H1 (cell line): ENCODE measurements around the gene MICALL2. TPM values are rescaled to one million over a fixed set of nuclear protein-coding genes. Genes with fewer than 3 reads are reported as not detected.

Experiments
- CREB1 ChIP-seq: IDR thresholded peaks from 2 replicates; pipeline ENCODE4 v1.6.1; 2012; ENCODE audit warnings: inconsistent platforms
- GABPA ChIP-seq: IDR thresholded peaks from 2 replicates; pipeline ENCODE4 v1.6.1; 2011; ENCODE audit warnings: mild to moderate bottlenecking, low read length, moderate library complexity, borderline replicate concordance; ENCODE audit not compliant: insufficient read depth
- JUND ChIP-seq: IDR thresholded peaks from 2 replicates; pipeline ENCODE4 v1.6.1; 2011; ENCODE audit warnings: mild to moderate bottlenecking, improper control_type of control experiment, low read length
- KDM4A ChIP-seq: IDR thresholded peaks from one replicate; pipeline ENCODE4 v1.7.1; 2012; ENCODE audit warnings: low read depth, mild to moderate bottlenecking, moderate library complexity, low read length, inconsistent platforms; ENCODE audit not compliant: severe bottlenecking
- NRF1 ChIP-seq: IDR thresholded peaks from 2 replicates; pipeline ENCODE4 v1.6.1; 2011; ENCODE audit warnings: mild to moderate bottlenecking, low read depth, low read length, improper control_type of control experiment
- POLR2AphosphoS5 ChIP-seq: IDR thresholded peaks from 2 replicates; pipeline ENCODE4 v1.6.1; 2011; ENCODE audit warnings: low read depth, low read length
- POU5F1 ChIP-seq: IDR thresholded peaks from 2 replicates; pipeline ENCODE4 v1.6.1; 2011; ENCODE audit warnings: low read depth, mild to moderate bottlenecking, low read length, moderate library complexity
- SIN3A ChIP-seq, 2 experiments: IDR thresholded peaks in 1 of 2; conservative IDR thresholded peaks in 1 of 2; 2 replicates each; pipeline ENCODE4 v1.6.1; 2011 to 2012; ENCODE audit warnings: low read length in 2 of 2, improper control_type of control experiment in 1 of 2, low read depth in 1 of 2, mild to moderate bottlenecking in 1 of 2
- polyA plus RNA-seq, 7 experiments: library from polyadenylated mRNA; depleted of rRNA in 3 of 7; stranded (reverse) in 5 of 7; unstranded in 2 of 7; fragments of >200 nt in 5 of 7; fragments of 200-250 nt in 2 of 7; gene quantifications; 1 replicate in 5 of 7; 2 replicates in 1 of 7; 4 replicates in 1 of 7; pipeline versions ENCODE4 v1.2.1 to v1.2.3, GENCODE V29; 2011 to 2013; ENCODE audit warnings: missing spikeins in 2 of 7, mixed read lengths in 2 of 7
- total RNA-seq: library from RNA; stranded (reverse); fragmentation: NEBNext Ultra II Directional; extraction: Animal tissue kit (Norgen Biotek cat#: 25700); gene quantifications from 2 replicates; pipeline ENCODE4 v1.2.1, GENCODE V29; 2021
- TF ChIP-seq, protein P1 (sequence below): fragments of 300-600 bp; sonication (generic); IDR thresholded peaks from 2 replicates; pipeline ENCODE4 v1.7.1; 2012; ENCODE audit warnings: low read length, moderate library complexity, mild to moderate bottlenecking, inconsistent platforms; ENCODE audit not compliant: insufficient replicate concordance

Gene MICALL2
- total and polyA plus RNA-seq, 2 of the 8 experiments (the other 6 are each of a cell fraction or from before 2014, with no cell fraction given) = 5.3 to 8.5 TPM

GRCh38 chr7:1464694-1465093 lies 5.4 kb upstream of the MICALL2 start (continued):
- TF ChIP-seq, protein P1, sequence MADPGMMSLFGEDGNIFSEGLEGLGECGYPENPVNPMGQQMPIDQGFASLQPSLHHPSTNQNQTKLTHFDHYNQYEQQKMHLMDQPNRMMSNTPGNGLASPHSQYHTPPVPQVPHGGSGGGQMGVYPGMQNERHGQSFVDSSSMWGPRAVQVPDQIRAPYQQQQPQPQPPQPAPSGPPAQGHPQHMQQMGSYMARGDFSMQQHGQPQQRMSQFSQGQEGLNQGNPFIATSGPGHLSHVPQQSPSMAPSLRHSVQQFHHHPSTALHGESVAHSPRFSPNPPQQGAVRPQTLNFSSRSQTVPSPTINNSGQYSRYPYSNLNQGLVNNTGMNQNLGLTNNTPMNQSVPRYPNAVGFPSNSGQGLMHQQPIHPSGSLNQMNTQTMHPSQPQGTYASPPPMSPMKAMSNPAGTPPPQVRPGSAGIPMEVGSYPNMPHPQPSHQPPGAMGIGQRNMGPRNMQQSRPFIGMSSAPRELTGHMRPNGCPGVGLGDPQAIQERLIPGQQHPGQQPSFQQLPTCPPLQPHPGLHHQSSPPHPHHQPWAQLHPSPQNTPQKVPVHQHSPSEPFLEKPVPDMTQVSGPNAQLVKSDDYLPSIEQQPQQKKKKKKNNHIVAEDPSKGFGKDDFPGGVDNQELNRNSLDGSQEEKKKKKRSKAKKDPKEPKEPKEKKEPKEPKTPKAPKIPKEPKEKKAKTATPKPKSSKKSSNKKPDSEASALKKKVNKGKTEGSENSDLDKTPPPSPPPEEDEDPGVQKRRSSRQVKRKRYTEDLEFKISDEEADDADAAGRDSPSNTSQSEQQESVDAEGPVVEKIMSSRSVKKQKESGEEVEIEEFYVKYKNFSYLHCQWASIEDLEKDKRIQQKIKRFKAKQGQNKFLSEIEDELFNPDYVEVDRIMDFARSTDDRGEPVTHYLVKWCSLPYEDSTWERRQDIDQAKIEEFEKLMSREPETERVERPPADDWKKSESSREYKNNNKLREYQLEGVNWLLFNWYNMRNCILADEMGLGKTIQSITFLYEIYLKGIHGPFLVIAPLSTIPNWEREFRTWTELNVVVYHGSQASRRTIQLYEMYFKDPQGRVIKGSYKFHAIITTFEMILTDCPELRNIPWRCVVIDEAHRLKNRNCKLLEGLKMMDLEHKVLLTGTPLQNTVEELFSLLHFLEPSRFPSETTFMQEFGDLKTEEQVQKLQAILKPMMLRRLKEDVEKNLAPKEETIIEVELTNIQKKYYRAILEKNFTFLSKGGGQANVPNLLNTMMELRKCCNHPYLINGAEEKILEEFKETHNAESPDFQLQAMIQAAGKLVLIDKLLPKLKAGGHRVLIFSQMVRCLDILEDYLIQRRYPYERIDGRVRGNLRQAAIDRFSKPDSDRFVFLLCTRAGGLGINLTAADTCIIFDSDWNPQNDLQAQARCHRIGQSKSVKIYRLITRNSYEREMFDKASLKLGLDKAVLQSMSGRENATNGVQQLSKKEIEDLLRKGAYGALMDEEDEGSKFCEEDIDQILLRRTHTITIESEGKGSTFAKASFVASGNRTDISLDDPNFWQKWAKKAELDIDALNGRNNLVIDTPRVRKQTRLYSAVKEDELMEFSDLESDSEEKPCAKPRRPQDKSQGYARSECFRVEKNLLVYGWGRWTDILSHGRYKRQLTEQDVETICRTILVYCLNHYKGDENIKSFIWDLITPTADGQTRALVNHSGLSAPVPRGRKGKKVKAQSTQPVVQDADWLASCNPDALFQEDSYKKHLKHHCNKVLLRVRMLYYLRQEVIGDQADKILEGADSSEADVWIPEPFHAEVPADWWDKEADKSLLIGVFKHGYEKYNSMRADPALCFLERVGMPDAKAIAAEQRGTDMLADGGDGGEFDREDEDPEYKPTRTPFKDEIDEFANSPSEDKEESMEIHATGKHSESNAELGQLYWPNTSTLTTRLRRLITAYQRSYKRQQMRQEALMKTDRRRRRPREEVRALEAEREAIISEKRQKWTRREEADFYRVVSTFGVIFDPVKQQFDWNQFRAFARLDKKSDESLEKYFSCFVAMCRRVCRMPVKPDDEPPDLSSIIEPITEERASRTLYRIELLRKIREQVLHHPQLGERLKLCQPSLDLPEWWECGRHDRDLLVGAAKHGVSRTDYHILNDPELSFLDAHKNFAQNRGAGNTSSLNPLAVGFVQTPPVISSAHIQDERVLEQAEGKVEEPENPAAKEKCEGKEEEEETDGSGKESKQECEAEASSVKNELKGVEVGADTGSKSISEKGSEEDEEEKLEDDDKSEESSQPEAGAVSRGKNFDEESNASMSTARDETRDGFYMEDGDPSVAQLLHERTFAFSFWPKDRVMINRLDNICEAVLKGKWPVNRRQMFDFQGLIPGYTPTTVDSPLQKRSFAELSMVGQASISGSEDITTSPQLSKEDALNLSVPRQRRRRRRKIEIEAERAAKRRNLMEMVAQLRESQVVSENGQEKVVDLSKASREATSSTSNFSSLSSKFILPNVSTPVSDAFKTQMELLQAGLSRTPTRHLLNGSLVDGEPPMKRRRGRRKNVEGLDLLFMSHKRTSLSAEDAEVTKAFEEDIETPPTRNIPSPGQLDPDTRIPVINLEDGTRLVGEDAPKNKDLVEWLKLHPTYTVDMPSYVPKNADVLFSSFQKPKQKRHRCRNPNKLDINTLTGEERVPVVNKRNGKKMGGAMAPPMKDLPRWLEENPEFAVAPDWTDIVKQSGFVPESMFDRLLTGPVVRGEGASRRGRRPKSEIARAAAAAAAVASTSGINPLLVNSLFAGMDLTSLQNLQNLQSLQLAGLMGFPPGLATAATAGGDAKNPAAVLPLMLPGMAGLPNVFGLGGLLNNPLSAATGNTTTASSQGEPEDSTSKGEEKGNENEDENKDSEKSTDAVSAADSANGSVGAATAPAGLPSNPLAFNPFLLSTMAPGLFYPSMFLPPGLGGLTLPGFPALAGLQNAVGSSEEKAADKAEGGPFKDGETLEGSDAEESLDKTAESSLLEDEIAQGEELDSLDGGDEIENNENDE = no peak
- no peak for TF ChIP-seq KDM4A
- no peak for TF ChIP-seq POLR2AphosphoS5
- TF ChIP-seq SIN3A (conservative IDR thresholded peaks at IDR 0.05 in 1 of 2, IDR thresholded peaks at IDR 0.05 in 1 of 2; ENCODE audit: low read depth in 1 of 2, low read length in 2 of 2) = no peak
- TF ChIP-seq POU5F1 = no peak
- TF ChIP-seq NRF1 = no peak
- no peak for TF ChIP-seq CREB1
- TF ChIP-seq JUND = no peak
- TF ChIP-seq GABPA = no peak
